HG03575 (cell line): ENCODE measurements around the gene ADCK1.

Experiments
- ATAC-seq: cut with Tn5 transposase; IDR thresholded peaks from one replicate; pipeline ENCODE4 v1.9.1; 2021; ENCODE audit not compliant: unreplicated experiment, insufficient number of reproducible peaks, low FRiP score; ENCODE audit errors: extremely low read depth

Gene ADCK1

GRCh38 chr14:77970646-77971045 is 170.7 kb downstream of the ADCK1 start:
- no peak for ATAC-seq

DNA sequence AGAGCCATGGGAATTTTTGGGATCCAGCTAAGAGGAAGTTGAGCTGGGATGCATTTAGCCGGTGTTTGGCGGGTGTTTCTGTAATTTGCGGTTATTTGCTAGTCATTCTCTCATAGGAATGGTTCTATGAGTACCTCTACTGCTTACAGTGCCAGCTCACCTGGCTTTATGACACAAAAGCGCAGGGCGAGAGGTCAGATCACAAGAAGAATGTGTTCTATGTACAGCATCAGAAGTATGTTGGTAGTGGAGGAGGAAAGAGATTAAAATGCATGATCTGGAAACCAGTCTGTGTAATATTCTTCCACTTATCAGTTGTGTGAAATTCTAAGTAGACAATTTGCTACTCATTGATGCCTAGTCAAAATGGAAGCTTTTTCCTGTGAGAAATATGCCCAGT is 173.3 kb downstream of the ADCK1 start:
- no peak for ATAC-seq

GRCh38 chr14:77976591-77976990 is 176.7 kb downstream of the ADCK1 start:
- no peak for ATAC-seq

DNA sequence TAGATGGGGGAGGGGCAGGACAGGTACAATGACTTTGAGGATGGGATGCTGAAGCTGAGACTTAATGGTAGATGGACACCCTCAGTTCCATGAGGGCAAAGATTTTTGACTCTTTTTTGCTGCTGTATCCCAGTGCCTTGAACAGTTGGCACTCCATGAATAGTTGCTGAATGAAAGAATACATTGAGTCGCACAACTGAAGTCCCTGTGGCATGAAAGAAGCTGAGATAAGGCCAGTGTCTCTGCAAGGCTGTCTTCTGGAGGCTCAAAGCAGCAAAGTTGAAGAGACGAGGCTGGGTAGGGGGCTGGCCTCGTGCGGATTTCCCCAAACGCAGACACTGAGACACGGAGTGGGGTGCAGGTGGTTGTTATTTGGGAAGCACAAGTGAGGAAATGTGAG is 179.3 kb downstream of the ADCK1 start:
- ATAC-seq, result no peak

- no peak for ATAC-seq
These were observed 179.9 kb downstream of the ADCK1 start for GRCh38 chr14:77979666-77980351.

DNA sequence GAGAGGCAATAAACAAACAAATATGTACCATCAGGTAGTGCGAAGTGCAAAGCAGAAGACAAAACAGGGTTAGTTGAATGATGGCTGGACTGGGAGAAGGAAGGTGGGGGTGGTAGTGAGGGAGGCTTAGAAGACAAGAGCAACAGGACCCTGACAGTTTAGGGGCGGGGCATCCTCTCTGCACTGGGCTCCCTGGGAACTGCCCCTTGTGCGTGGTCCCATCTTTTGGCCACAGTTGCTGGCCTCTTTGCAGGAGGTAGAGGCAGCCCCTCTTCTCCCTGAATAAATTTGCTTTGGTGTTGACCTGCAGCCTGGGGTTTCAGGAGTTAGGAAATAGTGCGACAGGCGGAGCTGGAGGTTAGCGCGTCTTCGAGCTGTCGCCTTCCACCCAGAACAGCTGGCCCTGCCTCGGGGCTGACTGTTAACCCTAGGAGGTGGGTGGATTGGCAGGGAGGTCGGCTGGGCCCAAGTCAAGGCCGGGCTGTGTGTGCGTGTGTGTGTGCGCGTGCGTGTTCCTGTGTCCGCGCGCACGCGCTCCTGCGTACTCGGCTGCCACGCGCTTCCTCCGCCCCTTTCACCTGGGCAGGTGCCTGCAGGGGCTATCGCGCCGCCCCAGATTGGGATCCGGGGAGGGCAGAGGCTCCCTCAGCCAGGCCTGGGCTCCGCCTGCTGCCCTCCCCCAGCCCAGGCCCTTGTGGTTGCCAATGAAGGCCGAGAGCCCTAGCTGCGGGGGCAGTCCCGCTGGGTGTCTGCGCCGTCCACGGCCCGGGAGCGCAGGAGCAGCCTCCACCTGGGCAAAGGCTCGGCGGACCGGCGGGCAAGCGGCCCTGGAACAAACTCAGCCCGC is 180.8 kb downstream of the ADCK1 start:
- ATAC-seq, result no peak
